GM10847 (cell line): ENCODE data around the gene FRAS1.

Experiments used
- POLR2A ChIP-seq: IDR thresholded peaks from 2 replicates; pipeline ENCODE4 v1.6.1; 2011; ENCODE audit not compliant: insufficient read length; ENCODE audit errors: extremely low read depth

FRAS1 gene

GRCh38 chr4:78057135-78057599, at the start of gene FRAS1:
TSS of gene FRAS1 (plus strand) at chr4:78057323. CDS start at chr4:78058010, 687 bp downstream.
- no peak for TF ChIP-seq POLR2A

GRCh38 chr4:78014889-78015886, 41.9 kb upstream of the FRAS1 start:
- no peak for TF ChIP-seq POLR2A

- TF ChIP-seq POLR2A, result no peak
Observed at GRCh38 chr4:78018271-78019049, 38.7 kb upstream of the FRAS1 start.

- TF ChIP-seq POLR2A, result no peak
Observed at GRCh38 chr4:78019414-78019813, 37.7 kb upstream of the FRAS1 start.

- TF ChIP-seq POLR2A, result no peak
Observed at GRCh38 chr4:78020677-78021076, 36.4 kb upstream of the FRAS1 start.

GRCh38 chr4:78022517-78022916, 34.6 kb upstream of the FRAS1 start:
- TF ChIP-seq POLR2A, result no peak

- TF ChIP-seq POLR2A, result no peak
Observed at GRCh38 chr4:78024085-78024484, 33.0 kb upstream of the FRAS1 start.

GRCh38 chr4:78024576-78025091, 32.5 kb upstream of the FRAS1 start:
- TF ChIP-seq POLR2A, result no peak

- TF ChIP-seq POLR2A, result no peak
Observed at GRCh38 chr4:78031417-78031950, 25.6 kb upstream of the FRAS1 start.

- no peak for TF ChIP-seq POLR2A
Observed at GRCh38 chr4:78032446-78032845, 24.7 kb upstream of the FRAS1 start.

- TF ChIP-seq POLR2A, result no peak
Observed at GRCh38 chr4:78032929-78033328, 24.2 kb upstream of the FRAS1 start.

GRCh38 chr4:78033861-78034260, 23.3 kb upstream of the FRAS1 start:
- no peak for TF ChIP-seq POLR2A

- no peak for TF ChIP-seq POLR2A
Observed at GRCh38 chr4:78038704-78039103, 18.4 kb upstream of the FRAS1 start.

GRCh38 chr4:78039678-78040077, 17.4 kb upstream of the FRAS1 start:
- TF ChIP-seq POLR2A, result no peak

- no peak for TF ChIP-seq POLR2A
Observed at GRCh38 chr4:78040431-78040830, 16.7 kb upstream of the FRAS1 start.

GRCh38 chr4:78047366-78047765, 9.8 kb upstream of the FRAS1 start:
- TF ChIP-seq POLR2A, result no peak
